IMR-90 (cell line): ENCODE results near the gene KCNH6. TPM values are rescaled to one million over a fixed set of nuclear protein-coding genes. Genes with fewer than 3 reads are reported as not detected.
A peak's percentile ranks its signal among the peaks of the same experiment; 100 is the strongest.

Source experiments
- ATAC-seq: fragments of 200-7000 bp; cut with Tn5 transposase; 2 replicates; pipeline ENCODE4 v1.9.1; 2020; ENCODE audit warnings: low read depth, mild to moderate bottlenecking, moderate library complexity
- BruUV-seq: library from RNA; stranded (reverse); fragments of 400-500 nt; replicated peaks from 2 replicates; lab custom pipeline; 2021; lab: Mats Ljungman, UMichigan
- CTCF ChIA-PET: fragments of 300-600 bp; formaldehyde crosslinking; extraction: SDS; loops from one replicate; lab custom pipeline; 2021; ENCODE audit warnings: antibody characterized with exemption; lab: Yijun Ruan, JAX
- POLR2A ChIA-PET: fragments of 300-600 bp; sonication (Branson Sonifier 250); formaldehyde crosslinking; loops from one replicate; lab custom pipeline; 2022; ENCODE audit warnings: antibody characterized with exemption; ENCODE audit not compliant: unreplicated experiment; lab: Charles Lee
- DNase-seq: peaks from one replicate; pipeline ENCODE4 v3.0.0; 2013
- H2AFZ ChIP-seq: replicated peaks from 2 replicates; pipeline ENCODE3; 2013; ENCODE audit warnings: low read length, mild to moderate bottlenecking; ENCODE audit not compliant: poor library complexity
- H2AK5ac ChIP-seq: 2 replicates; pipeline ENCODE4 v1.6.1; 2013; ENCODE audit warnings: low read depth, low read length, inconsistent platforms
- H2AK9ac ChIP-seq: replicated peaks from 2 replicates; pipeline ENCODE3; 2013; ENCODE audit warnings: mild to moderate bottlenecking, low read depth, low read length, moderate library complexity; ENCODE audit not compliant: poor library complexity
- H2BK120ac ChIP-seq: 2 replicates; pipeline ENCODE4 v1.6.1; 2013; ENCODE audit warnings: low read depth, low read length, inconsistent platforms
- H2BK15ac ChIP-seq: 3 replicates; pipeline ENCODE4 v1.6.1; 2013; ENCODE audit warnings: low read depth, low read length, inconsistent platforms
- H2BK20ac ChIP-seq: 2 replicates; pipeline ENCODE4 v1.6.1; 2013; ENCODE audit warnings: low read depth, mild to moderate bottlenecking, inconsistent platforms, low read length, moderate library complexity
- H2BK5ac ChIP-seq: 2 replicates; pipeline ENCODE4 v1.6.1; 2013; ENCODE audit warnings: mild to moderate bottlenecking, low read depth, low read length, inconsistent platforms; ENCODE audit not compliant: poor library complexity, severe bottlenecking
- H3K14ac ChIP-seq: replicated peaks from 2 replicates; pipeline ENCODE4 v1.6.1; 2013; ENCODE audit warnings: low read depth, low read length, inconsistent platforms
- H3K18ac ChIP-seq: 2 replicates; pipeline ENCODE4 v1.6.1; 2013; ENCODE audit warnings: low read depth, low read length, control low read depth
- H3K23ac ChIP-seq: 2 replicates; pipeline ENCODE4 v1.6.1; 2013; ENCODE audit warnings: low read depth, low read length, inconsistent platforms
- H3K27ac ChIP-seq: 2 replicates; pipeline ENCODE4 v1.5.1; 2013; ENCODE audit warnings: mild to moderate bottlenecking, control low read depth, low read length; ENCODE audit not compliant: insufficient read depth
- H3K27me3 ChIP-seq: 2 replicates; pipeline ENCODE4 v1.6.1; 2013; ENCODE audit warnings: low read length; ENCODE audit not compliant: control insufficient read depth, insufficient read depth
- H3K36me3 ChIP-seq: 2 replicates; pipeline ENCODE4 v1.6.1; 2013; ENCODE audit warnings: low read length, mixed read lengths; ENCODE audit not compliant: control insufficient read depth, insufficient read depth
- H3K4ac ChIP-seq: 2 replicates; pipeline ENCODE4 v1.6.1; 2013; ENCODE audit warnings: low read depth, low read length, inconsistent platforms
- H3K4me1 ChIP-seq: 2 replicates; pipeline ENCODE4 v1.6.1; 2013; ENCODE audit warnings: low read length, mixed read lengths; ENCODE audit not compliant: control insufficient read depth, insufficient read depth
- H3K4me2 ChIP-seq: 2 replicates; pipeline ENCODE4 v1.6.1; 2013; ENCODE audit warnings: low read depth, mild to moderate bottlenecking, control low read depth, low read length, moderate library complexity
- H3K4me3 ChIP-seq: 2 replicates; pipeline ENCODE4 v1.5.1; 2013; ENCODE audit warnings: low read depth, mild to moderate bottlenecking, control low read depth, low read length, moderate library complexity; ENCODE audit not compliant: insufficient read depth
- H3K56ac ChIP-seq: 2 replicates; pipeline ENCODE4 v1.6.1; 2013; ENCODE audit warnings: low read length, inconsistent platforms; ENCODE audit not compliant: insufficient read depth; ENCODE audit errors: extremely low read depth
- H3K79me1 ChIP-seq, 2 experiments: 2 replicates each; pipeline ENCODE4 v1.6.1; 2013; ENCODE audit warnings: low read length in 2 of 2, inconsistent platforms in 1 of 2, low read depth in 1 of 2
- H3K9ac ChIP-seq: 2 replicates; pipeline ENCODE4 v1.6.1; 2013; ENCODE audit warnings: low read depth, low read length, control low read depth
- H3K9me1 ChIP-seq: 2 replicates; pipeline ENCODE4 v1.6.1; 2013; ENCODE audit warnings: low read length, inconsistent platforms; ENCODE audit not compliant: insufficient read depth
- H3K9me3 ChIP-seq: 2 replicates; pipeline ENCODE4 v1.6.1; 2013; ENCODE audit warnings: low read length; ENCODE audit not compliant: control insufficient read depth, insufficient read depth
- H4K20me1 ChIP-seq: 2 replicates; pipeline ENCODE4 v1.6.1; 2013; ENCODE audit warnings: low read length, inconsistent platforms; ENCODE audit not compliant: insufficient read depth
- H4K5ac ChIP-seq: 2 replicates; pipeline ENCODE4 v1.6.1; 2013; ENCODE audit warnings: mild to moderate bottlenecking, low read depth, low read length, control low read depth
- H4K8ac ChIP-seq, 2 experiments: 2 replicates each; pipeline ENCODE4 v1.6.1; 2013; ENCODE audit warnings: low read depth in 2 of 2, low read length in 2 of 2, control low read depth in 1 of 2, inconsistent platforms in 1 of 2
- H4K91ac ChIP-seq: 2 replicates; pipeline ENCODE4 v1.6.1; 2013; ENCODE audit warnings: low read depth, low read length, inconsistent platforms; ENCODE audit not compliant: insufficient read depth
- CEBPB ChIP-seq: IDR thresholded peaks from 2 replicates; pipeline ENCODE4 v1.6.1; 2012; ENCODE audit warnings: low read depth, low read length, improper control_type of control experiment
- CTCF ChIP-seq: conservative IDR thresholded peaks from 2 replicates; pipeline ENCODE4 v1.5.1; 2012; ENCODE audit warnings: mild to moderate bottlenecking, low read depth, low read length, improper control_type of control experiment
- ELK1 ChIP-seq: fragments of 150-350 bp; IDR thresholded peaks from 2 replicates; pipeline ENCODE4 v1.6.1; 2016; ENCODE audit warnings: low read depth, mild to moderate bottlenecking, low read length, moderate library complexity, borderline replicate concordance
- FOS ChIP-seq: fragments of 150-350 bp; IDR thresholded peaks from 2 replicates; pipeline ENCODE4 v1.6.1; 2016; ENCODE audit warnings: low read depth, low read length
- MAFK ChIP-seq: IDR thresholded peaks from 2 replicates; pipeline ENCODE4 v1.6.1; 2012; ENCODE audit warnings: low read depth, low read length, improper control_type of control experiment
- MAZ ChIP-seq: IDR thresholded peaks from 2 replicates; pipeline ENCODE4 v1.6.1; 2012; ENCODE audit warnings: low read depth, mild to moderate bottlenecking, low read length, improper control_type of control experiment, moderate library complexity, borderline replicate concordance
- POLR2A ChIP-seq: IDR thresholded peaks from 2 replicates; pipeline ENCODE4 v1.6.1; 2012; ENCODE audit warnings: mild to moderate bottlenecking, low read depth, low read length
- RAD21 ChIP-seq: IDR thresholded peaks from 2 replicates; pipeline ENCODE4 v1.6.1; 2012; ENCODE audit warnings: low read length, improper control_type of control experiment
- RCOR1 ChIP-seq: IDR thresholded peaks from 2 replicates; pipeline ENCODE4 v1.6.1; 2012; ENCODE audit warnings: mild to moderate bottlenecking, low read length, improper control_type of control experiment; ENCODE audit not compliant: insufficient replicate concordance
- RFX5 ChIP-seq: IDR thresholded peaks from 2 replicates; pipeline ENCODE4 v1.8.0; 2012; ENCODE audit warnings: low read depth, mild to moderate bottlenecking, low read length, moderate library complexity
- SMC3 ChIP-seq: fragments of 150-350 bp; IDR thresholded peaks from 2 replicates; pipeline ENCODE4 v1.6.1; 2016; ENCODE audit warnings: low read depth, mild to moderate bottlenecking, antibody characterized with exemption, low read length, moderate library complexity
- WGBS, 2 experiments: methylation state at CpG; one replicate each; pipeline versions ENCODE4 v1.1.5 to v1.1.7; 2013; ENCODE audit warnings: missing lambda C conversion rate in 2 of 2; ENCODE audit not compliant: insufficient read length in 1 of 2; ENCODE audit errors: extremely low coverage in 2 of 2; 5-methylcytosine and 5-hydroxymethylcytosine counted together
- dilution Hi-C: fragments of 300-500 bp; cut with HindIII; formaldehyde crosslinking; loops from one replicate; pipeline ENCODE4 v1.14.3; 2018; ENCODE audit warnings: low sequenced_read_pairs; ENCODE audit not compliant: unreplicated experiment
- in situ Hi-C: fragments of 300-500 bp; cut with MboI; formaldehyde crosslinking; loops from 3 replicates; pipeline ENCODE4 v1.14.3; 2019; ENCODE audit warnings: low sequenced_read_pairs, inconsistent platforms, mixed read lengths
- intact Hi-C: fragments of 100-400 bp; cut with micrococcal nuclease; formaldehyde crosslinking; loops from 2 replicates; pipeline ENCODE4 v1.10.0; 2022
- polyA plus RNA-seq, 3 experiments: library from polyadenylated mRNA; depleted of rRNA; stranded (reverse); fragments of >200 nt; gene quantifications; 2 replicates each; pipeline ENCODE4 v1.2.3, GENCODE V29; 2012; ENCODE audit warnings: low replicate concordance in 1 of 3
- total RNA-seq: library from RNA; depleted of rRNA; stranded (reverse); fragments of >200 nt; gene quantifications from 2 replicates; pipeline ENCODE4 v1.2.3, GENCODE V29; 2012

KCNH6 gene
- total and polyA plus RNA-seq, 2 of the 4 experiments (the other 2 are of a cell fraction), result 0.17 to 0.18 TPM

GRCh38 chr17:63517825-63518534, 5.2 kb upstream of the KCNH6 start:
- H4K5ac ChIP-seq, result no peak overlapping the region
- in situ Hi-C loops (no loop called here), dilution Hi-C loops (no loop called here), intact Hi-C loops (no loop called here)
- H3K9me1 ChIP-seq, result peaks cover 4% of the 10 kb centered on the region; the same call in 1 of the 2 replicates
- peaks cover 5% of the 10 kb centered on the region; the same call in 1 of the 2 replicates for H4K20me1 ChIP-seq
- H2AFZ ChIP-seq, result peak overlapping the region; percentile 5
- H2AK5ac ChIP-seq, result 0 out of 2 replicates have a peak overlapping the region, but pooled peaks have one; percentile 20
- H3K36me3 ChIP-seq, result no peaks in the 10 kb centered on the region
- no peak overlapping the region for H4K8ac ChIP-seq
- 76% methylated on average over 5 of the region's 8 CpGs; no CpG with 5 or more reads in 1 of the 2 experiments for WGBS, 2 experiments
- peaks cover 3% of the 10 kb centered on the region for H3K4me1 ChIP-seq
- H3K14ac ChIP-seq, result no peak overlapping the region
- H3K79me1 ChIP-seq, result no peaks in the 10 kb centered on the region
- H2AK9ac ChIP-seq, result no peak overlapping the region
- no peak for ATAC-seq
- no peak overlapping the region for H4K91ac ChIP-seq
- no peak overlapping the region for H3K27ac ChIP-seq
- no peak overlapping the region for H3K4me2 ChIP-seq
- no peak overlapping the region for H3K18ac ChIP-seq
- H3K23ac ChIP-seq, result no peak overlapping the region
- H2BK20ac ChIP-seq, result peak overlapping the region; percentile 79
- no peaks in the 10 kb centered on the region for H3K9me3 ChIP-seq
- no peak overlapping the region for H3K56ac ChIP-seq
- H2BK15ac ChIP-seq, result no peak overlapping the region
- TF ChIP-seq RAD21, result no peak
- no peak for TF ChIP-seq POLR2A
- TF ChIP-seq MAFK, result no peak
- TF ChIP-seq RFX5, result no peak
- no peak for TF ChIP-seq MAZ
- no peak for TF ChIP-seq RCOR1
- no peak for TF ChIP-seq CEBPB
- no peak for TF ChIP-seq FOS
- no peak for TF ChIP-seq CTCF
- TF ChIP-seq ELK1, result no peak
- no peak for TF ChIP-seq SMC3
- no peak overlapping the region for H2BK5ac ChIP-seq
- no peak overlapping the region for H3K4ac ChIP-seq
- H3K4me3 ChIP-seq, result no peak overlapping the region
- H2BK120ac ChIP-seq, result no peak overlapping the region
- no peak overlapping the region for H3K9ac ChIP-seq
- CTCF ChIA-PET, result no interaction called here
- DNase-seq, result no peak
- peaks cover 15% of the 10 kb centered on the region for H3K27me3 ChIP-seq
- POLR2A ChIA-PET, result no interaction called here
- BruUV-seq, result no TSS peak
